ENCODE data around the gene MRM1.

Gene MRM1

DNA sequence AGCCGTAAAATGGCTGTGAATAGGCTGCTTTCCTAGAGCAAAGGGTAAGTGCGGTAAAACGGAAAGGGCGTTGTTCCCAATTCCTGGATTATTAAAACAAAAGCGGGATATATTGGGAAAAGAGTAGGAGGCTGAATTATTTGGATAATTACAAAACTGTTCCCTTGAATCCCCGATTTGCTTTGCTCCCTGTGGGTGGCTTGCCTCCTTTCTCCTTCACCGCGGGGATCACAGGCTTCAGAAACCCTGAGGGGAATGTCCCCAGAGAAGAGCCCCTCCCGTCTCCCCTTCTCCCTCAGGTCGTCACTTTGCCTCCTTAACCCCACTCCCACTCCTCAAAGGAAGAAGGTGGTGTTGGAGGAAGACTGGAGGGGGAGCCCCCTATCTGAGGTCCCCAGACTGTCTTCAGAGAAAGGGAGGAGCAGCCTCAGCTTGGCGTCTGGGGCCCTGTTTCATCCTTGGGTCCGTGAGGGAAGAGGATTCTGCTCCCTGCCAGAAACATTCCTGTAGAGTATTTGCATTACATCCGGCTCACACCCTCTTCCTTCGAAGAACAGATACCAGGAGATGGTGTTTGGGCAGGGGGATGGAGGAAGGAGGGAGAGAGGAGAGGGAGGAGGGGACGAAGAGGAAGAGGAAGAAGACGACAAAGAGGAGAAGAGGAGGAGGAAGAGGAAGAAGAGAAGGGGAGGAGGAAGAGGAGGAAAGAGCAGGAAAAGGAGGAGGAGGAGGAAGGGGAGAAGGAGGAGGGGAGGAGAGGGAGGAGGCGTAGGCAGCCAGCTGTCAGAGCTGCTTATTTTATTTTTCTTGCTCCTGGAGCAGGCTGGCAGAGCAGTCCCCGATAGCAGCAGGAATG, 31.8 kb downstream of the MRM1 start:
- H3K27me3 ChIP-seq (ENCODE audit: insufficient read depth, insufficient read length), result peaks cover 18% of the 10 kb centered on the region
- DNase-seq (ENCODE audit: low read depth, low spot score), result no peak
- H3K9me3 ChIP-seq (ENCODE audit: insufficient read depth, low read length), result no peaks in the 10 kb centered on the region
- peaks cover 19% of the 10 kb centered on the region for H3K4me1 ChIP-seq (ENCODE audit: insufficient read depth, insufficient read length)
- no peak overlapping the region for H3K4me3 ChIP-seq (ENCODE audit: insufficient read length, low read depth)
- no peak overlapping the region for H3K9ac ChIP-seq (ENCODE audit: insufficient read length, low read depth)
- H3K36me3 ChIP-seq (ENCODE audit: insufficient read depth, insufficient read length, low read length), result no peaks in the 10 kb centered on the region
- TF ChIP-seq ZNF274 (IDR thresholded peaks at IDR 0.05; ENCODE audit: low read depth, low read length), result no peak
- no peak for TF ChIP-seq SUZ12 (IDR thresholded peaks at IDR 0.05; ENCODE audit: extremely low read depth, insufficient read depth, insufficient read length)
- no peak for TF ChIP-seq YY1 (IDR thresholded peaks at IDR 0.05; ENCODE audit: insufficient read depth, insufficient read length)

DNA sequence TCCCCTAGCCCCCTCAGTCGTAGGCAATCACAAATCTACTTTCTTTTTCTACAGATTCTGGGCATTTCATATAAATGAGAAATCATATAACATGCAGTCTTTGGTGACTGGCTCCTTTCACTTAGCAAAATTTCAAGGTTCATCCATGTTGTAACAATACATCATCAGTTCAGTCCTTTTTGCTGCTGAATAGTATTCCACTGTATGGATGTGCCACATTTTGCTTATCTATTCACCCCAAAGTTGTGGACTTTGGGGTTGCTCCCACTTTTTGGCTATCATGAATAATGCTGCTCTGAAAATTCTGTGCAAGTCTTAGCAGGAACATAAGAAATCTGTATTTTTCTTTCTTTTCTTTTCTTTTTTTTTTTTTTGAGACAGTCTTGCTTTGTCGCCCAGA, 39.0 kb downstream of the MRM1 start:
- DNase-seq (ENCODE audit: low read depth, low spot score), result no peak
- H3K27me3 ChIP-seq (ENCODE audit: insufficient read depth, insufficient read length), result peaks cover 65% of the 10 kb centered on the region
- no peak overlapping the region for H3K4me3 ChIP-seq (ENCODE audit: insufficient read length, low read depth)
- no peaks in the 10 kb centered on the region for H3K9me3 ChIP-seq (ENCODE audit: insufficient read depth, low read length)
- no peak for TF ChIP-seq ZNF274 (IDR thresholded peaks at IDR 0.05; ENCODE audit: low read depth, low read length)
- TF ChIP-seq YY1 (IDR thresholded peaks at IDR 0.05; ENCODE audit: insufficient read depth, insufficient read length), result no peak
- no peak for TF ChIP-seq SUZ12 (IDR thresholded peaks at IDR 0.05; ENCODE audit: extremely low read depth, insufficient read depth, insufficient read length)
- peaks cover 6% of the 10 kb centered on the region for H3K4me1 ChIP-seq (ENCODE audit: insufficient read depth, insufficient read length)
- H3K9ac ChIP-seq (ENCODE audit: insufficient read length, low read depth), result no peak overlapping the region
- no peaks in the 10 kb centered on the region for H3K36me3 ChIP-seq (ENCODE audit: insufficient read depth, insufficient read length, low read length)

GRCh38 chr17:36640836-36641235, 39.5 kb downstream of the MRM1 start:
- Histone ChIP-seq H3K4me1 (ENCODE audit: insufficient read depth, insufficient read length) (peaks cover 6% of the 10 kb centered on the region), H3K36me3 (ENCODE audit: insufficient read depth, insufficient read length, low read length) (no peaks in the 10 kb centered on the region), H3K9me3 (ENCODE audit: insufficient read depth, low read length) (no peaks in the 10 kb centered on the region), H3K9ac (ENCODE audit: insufficient read length, low read depth) (no peak overlapping the region), H3K27me3 (ENCODE audit: insufficient read depth, insufficient read length) (peaks cover 65% of the 10 kb centered on the region), H3K4me3 (ENCODE audit: insufficient read length, low read depth) (no peak overlapping the region)
- DNase-seq (ENCODE audit: low read depth, low spot score), result no peak
- TF ChIP-seq ZNF274 (IDR thresholded peaks at IDR 0.05; ENCODE audit: low read depth, low read length), result no peak
- TF ChIP-seq YY1 (IDR thresholded peaks at IDR 0.05; ENCODE audit: insufficient read depth, insufficient read length), result no peak
- TF ChIP-seq SUZ12 (IDR thresholded peaks at IDR 0.05; ENCODE audit: extremely low read depth, insufficient read depth, insufficient read length), result no peak

GRCh38 chr17:36641331-36641876, 40.0 kb downstream of the MRM1 start:
- peak overlapping the region; percentile 56 for H3K9ac ChIP-seq (ENCODE audit: insufficient read length, low read depth)

GRCh38 chr17:36641877-36642845, 40.8 kb downstream of the MRM1 start:
- H3K9ac ChIP-seq (ENCODE audit: insufficient read length, low read depth), result peak overlapping the region; percentile 56
- no peaks in the 10 kb centered on the region for H3K36me3 ChIP-seq (ENCODE audit: insufficient read depth, insufficient read length, low read length)
- TF ChIP-seq YY1 (IDR thresholded peaks at IDR 0.05; ENCODE audit: insufficient read depth, insufficient read length) (no peak), SUZ12 (IDR thresholded peaks at IDR 0.05; ENCODE audit: extremely low read depth, insufficient read depth, insufficient read length) (peak; percentile 37), ZNF274 (IDR thresholded peaks at IDR 0.05; ENCODE audit: low read depth, low read length) (no peak)
- H3K27me3 ChIP-seq (ENCODE audit: insufficient read depth, insufficient read length), result peaks cover 62% of the 10 kb centered on the region
- H3K4me3 ChIP-seq (ENCODE audit: insufficient read length, low read depth), result peak overlapping the region; percentile 49
- DNase-seq (ENCODE audit: low read depth, low spot score), result no peak
- H3K4me1 ChIP-seq (ENCODE audit: insufficient read depth, insufficient read length), result peaks cover 6% of the 10 kb centered on the region
- no peaks in the 10 kb centered on the region for H3K9me3 ChIP-seq (ENCODE audit: insufficient read depth, low read length)

More at GRCh38 chr17:36641331-36641876, 40.0 kb downstream of the MRM1 start:
- H3K4me1 ChIP-seq (ENCODE audit: insufficient read depth, insufficient read length), result peaks cover 6% of the 10 kb centered on the region
- DNase-seq (ENCODE audit: low read depth, low spot score), result no peak
- no peaks in the 10 kb centered on the region for H3K9me3 ChIP-seq (ENCODE audit: insufficient read depth, low read length)
- peak overlapping the region; percentile 49 for H3K4me3 ChIP-seq (ENCODE audit: insufficient read length, low read depth)
- TF ChIP-seq SUZ12 (IDR thresholded peaks at IDR 0.05; ENCODE audit: extremely low read depth, insufficient read depth, insufficient read length) (no peak), ZNF274 (IDR thresholded peaks at IDR 0.05; ENCODE audit: low read depth, low read length) (no peak), YY1 (IDR thresholded peaks at IDR 0.05; ENCODE audit: insufficient read depth, insufficient read length) (no peak)
- peaks cover 65% of the 10 kb centered on the region for H3K27me3 ChIP-seq (ENCODE audit: insufficient read depth, insufficient read length)
- no peaks in the 10 kb centered on the region for H3K36me3 ChIP-seq (ENCODE audit: insufficient read depth, insufficient read length, low read length)

DNA sequence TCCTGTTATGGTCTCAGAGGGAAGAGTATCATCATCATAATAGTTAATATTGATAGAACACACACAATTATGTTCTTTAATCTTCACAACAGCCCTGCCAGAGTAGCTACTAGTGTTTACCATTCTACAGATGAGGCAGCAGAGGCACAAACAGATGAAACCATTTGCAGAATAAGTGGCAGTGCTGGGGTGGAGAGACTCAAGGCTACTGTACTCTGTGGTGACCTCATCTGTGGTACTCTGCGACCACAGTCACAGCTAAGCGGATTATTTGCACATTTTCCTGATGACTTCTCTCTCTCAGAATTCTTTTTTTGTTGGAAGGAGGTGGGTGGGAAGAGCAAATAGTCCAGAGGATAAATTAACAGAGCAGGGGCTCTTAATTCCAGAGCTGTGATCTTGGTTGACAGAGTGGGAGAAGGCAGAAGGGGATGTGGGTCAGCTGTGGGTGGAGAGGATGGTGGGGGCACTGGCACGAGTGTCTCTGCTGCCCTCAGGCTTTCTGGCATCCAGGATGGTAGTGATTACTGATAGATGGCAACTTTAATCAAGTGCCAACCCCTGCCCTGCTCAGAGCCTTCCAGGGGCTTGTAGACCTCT, 41.8 kb downstream of the MRM1 start:
- DNase-seq (ENCODE audit: low read depth, low spot score), result no peak
- no peak overlapping the region for H3K4me3 ChIP-seq (ENCODE audit: insufficient read length, low read depth)
- peaks cover 8% of the 10 kb centered on the region for H3K4me1 ChIP-seq (ENCODE audit: insufficient read depth, insufficient read length)
- H3K9ac ChIP-seq (ENCODE audit: insufficient read length, low read depth), result no peak overlapping the region
- H3K27me3 ChIP-seq (ENCODE audit: insufficient read depth, insufficient read length), result peaks cover 62% of the 10 kb centered on the region
- H3K9me3 ChIP-seq (ENCODE audit: insufficient read depth, low read length), result no peaks in the 10 kb centered on the region
- no peak for TF ChIP-seq SUZ12 (IDR thresholded peaks at IDR 0.05; ENCODE audit: extremely low read depth, insufficient read depth, insufficient read length)
- no peak for TF ChIP-seq ZNF274 (IDR thresholded peaks at IDR 0.05; ENCODE audit: low read depth, low read length)
- no peak for TF ChIP-seq YY1 (IDR thresholded peaks at IDR 0.05; ENCODE audit: insufficient read depth, insufficient read length)
- H3K36me3 ChIP-seq (ENCODE audit: insufficient read depth, insufficient read length, low read length), result no peaks in the 10 kb centered on the region

All from NT2/D1 (cell line).